GM21737 (cell line): ENCODE data around the gene SDC4.

Experiments
- ATAC-seq: cut with Tn5 transposase; IDR thresholded peaks from one replicate; pipeline ENCODE4 v1.9.1; 2021; ENCODE audit warnings: mild to moderate bottlenecking, moderate library complexity; ENCODE audit not compliant: unreplicated experiment

Gene SDC4

DNA sequence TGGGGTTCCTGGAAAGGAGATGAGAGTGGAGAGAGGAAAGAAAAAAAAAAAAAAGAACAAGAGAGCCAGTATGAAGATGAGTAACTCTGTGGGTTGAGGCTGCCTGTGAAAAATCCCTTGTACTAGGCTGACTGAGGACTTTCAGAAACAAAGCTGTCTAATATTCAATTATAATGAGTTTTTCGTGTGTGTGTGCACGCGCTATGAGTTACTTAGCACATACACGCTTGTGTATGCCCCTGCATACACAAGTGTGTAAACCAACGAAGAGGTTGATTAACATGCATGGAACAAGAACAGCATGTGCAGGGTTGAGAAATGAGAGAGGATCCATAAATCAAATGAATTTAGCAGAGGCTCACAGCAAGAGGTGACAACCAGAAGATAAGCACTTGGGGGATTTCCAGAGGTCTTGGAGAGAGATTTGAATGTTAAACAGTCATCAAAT, 46.4 kb downstream of the SDC4 start:
- ATAC-seq: no peak

- no peak for ATAC-seq
These were observed 47.3 kb downstream of the SDC4 start for GRCh38 chr20:45300961-45301360.

GRCh38 chr20:45299786-45300185, 48.4 kb downstream of the SDC4 start:
- no peak for ATAC-seq

- no peak for ATAC-seq
These were observed 50.3 kb downstream of the SDC4 start for GRCh38 chr20:45297786-45298497.

DNA sequence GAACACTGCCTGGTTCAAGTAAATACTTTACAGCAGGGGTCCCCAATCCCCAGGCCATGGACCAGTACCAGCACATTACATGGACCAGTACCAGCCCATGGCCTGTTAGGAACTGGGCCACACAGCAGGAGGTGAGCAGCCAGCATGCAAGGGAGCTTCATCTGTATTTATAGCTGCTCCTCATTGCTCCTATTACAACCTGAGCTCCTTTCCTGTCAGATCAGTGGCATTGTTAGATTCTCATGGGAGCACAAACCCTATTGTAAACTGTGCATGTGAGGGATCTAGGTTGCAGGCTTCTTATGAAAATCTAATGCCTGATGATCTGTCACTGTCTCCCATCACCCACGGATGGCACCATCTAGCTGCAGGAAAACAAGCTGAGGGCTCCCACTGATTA, 53.6 kb downstream of the SDC4 start:
- no peak for ATAC-seq

DNA sequence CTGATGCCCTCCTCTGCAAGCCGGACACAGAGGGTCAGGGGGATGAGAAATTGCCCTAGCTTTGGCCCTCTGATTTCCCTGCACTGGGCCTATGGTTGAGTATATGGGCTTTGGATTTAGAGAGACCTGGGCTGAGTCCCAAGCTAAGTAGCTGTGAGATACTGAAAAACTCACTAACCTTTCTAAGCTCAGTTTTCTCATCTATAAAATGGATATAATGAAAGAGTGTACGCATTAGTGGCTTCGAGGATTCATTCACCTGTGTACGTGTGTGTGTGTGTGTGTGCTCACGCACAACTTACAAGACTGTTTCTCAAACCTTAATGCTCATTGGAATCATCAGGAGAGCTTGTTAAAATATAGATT, 54.2 kb downstream of the SDC4 start:
- no peak for ATAC-seq

- ATAC-seq: no peak
These were observed 54.9 kb downstream of the SDC4 start for GRCh38 chr20:45293041-45294002.

- ATAC-seq: no peak
These were observed 55.9 kb downstream of the SDC4 start for GRCh38 chr20:45292343-45292742.

- no peak for ATAC-seq
These were observed 56.7 kb downstream of the SDC4 start for GRCh38 chr20:45291526-45291925.

- no peak for ATAC-seq
These were observed 57.4 kb downstream of the SDC4 start for GRCh38 chr20:45290677-45291355.

DNA sequence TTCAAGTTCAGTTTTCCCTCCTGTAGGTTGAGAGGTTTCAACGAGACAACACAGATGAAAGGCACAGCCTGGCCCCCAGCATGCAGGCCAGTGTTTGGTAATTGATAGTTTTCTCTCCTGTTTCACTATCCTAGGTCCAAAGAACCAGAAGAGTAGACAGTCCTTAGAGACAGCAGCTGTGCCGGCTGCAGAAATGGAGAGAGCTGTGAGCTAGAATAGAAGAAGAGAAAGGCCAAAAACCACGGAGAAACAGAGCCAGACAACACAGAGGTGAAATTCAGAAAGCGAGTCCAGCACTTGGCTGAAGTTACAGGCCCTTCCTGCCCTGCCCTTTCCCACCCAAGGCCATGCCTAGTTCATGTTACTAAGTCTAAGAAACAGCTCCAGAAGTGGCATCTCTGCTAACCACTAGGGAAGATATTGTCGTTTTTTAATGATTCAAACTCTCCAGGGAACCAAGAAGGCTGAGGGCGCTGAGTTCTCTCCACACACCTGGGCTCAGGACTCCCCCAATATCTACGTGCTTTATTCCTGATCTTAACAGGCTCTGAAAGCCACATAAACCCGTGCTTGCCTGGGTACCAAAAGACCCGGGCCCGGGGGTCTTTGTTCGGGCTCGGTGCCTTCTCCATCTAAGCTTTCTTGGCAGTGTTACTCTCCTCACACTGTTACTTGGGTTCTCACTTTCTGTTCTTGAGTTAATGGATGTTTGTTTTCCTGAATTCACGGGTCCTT, 58.1 kb downstream of the SDC4 start:
- no peak for ATAC-seq

- ATAC-seq: no peak
These were observed 59.4 kb downstream of the SDC4 start for GRCh38 chr20:45288860-45289259.

DNA sequence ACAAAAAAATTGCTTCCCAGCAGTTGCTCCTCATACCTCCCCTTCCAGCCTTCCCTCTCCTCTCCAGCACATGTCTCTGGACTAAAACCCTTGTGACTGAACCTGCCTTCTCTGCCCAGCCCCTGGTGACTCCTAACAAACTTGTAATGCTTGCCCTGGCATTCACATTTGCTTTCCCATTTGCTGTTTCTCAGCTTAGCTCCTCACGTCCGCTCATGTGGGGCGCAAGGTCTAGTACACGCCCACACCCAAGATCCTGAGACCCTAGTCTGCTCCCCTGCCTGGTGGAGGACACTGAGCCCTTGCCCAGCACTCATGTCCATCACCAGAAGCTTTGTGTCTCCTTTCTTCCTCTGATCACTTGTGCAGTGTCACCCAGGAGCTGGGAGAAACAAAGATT, 59.8 kb downstream of the SDC4 start:
- ATAC-seq: no peak

- no peak for ATAC-seq
These were observed 64.6 kb downstream of the SDC4 start for GRCh38 chr20:45283551-45284057.

DNA sequence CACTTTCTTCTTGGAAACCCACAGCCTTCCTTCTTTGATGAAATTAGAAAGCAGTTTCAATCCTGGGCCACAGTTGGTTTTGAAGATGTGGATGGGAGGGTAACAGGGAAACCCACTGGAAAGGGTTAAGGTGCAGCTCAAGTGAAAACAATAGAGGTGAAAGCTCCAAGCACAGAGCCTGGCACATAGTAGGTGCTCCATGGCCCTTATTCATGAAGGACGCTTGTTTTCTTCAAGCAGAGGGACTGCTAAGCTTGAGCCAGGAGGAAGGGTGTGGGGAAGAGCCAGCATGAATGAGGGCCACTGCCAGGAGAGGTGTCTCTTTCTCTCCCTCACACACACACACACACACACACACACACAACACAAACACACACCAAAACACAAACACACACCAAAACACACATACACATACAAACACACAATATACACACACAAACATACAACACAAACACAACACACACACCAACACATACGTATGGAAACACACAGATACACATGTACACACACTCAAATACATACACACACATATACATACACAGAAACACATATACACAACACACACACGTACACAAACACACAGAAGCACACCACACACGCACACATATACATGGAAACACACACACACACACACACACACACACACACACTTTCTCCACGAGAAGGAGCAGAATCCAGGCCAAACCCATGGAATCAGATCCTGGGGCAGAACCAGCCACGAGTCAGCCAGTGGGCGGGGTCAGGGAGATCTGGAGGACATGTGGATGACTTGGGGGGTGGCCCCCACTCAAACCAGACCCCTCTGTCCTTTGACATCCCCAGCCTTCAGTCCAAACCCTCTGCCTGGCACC, 65.3 kb downstream of the SDC4 start:
- no peak for ATAC-seq

DNA sequence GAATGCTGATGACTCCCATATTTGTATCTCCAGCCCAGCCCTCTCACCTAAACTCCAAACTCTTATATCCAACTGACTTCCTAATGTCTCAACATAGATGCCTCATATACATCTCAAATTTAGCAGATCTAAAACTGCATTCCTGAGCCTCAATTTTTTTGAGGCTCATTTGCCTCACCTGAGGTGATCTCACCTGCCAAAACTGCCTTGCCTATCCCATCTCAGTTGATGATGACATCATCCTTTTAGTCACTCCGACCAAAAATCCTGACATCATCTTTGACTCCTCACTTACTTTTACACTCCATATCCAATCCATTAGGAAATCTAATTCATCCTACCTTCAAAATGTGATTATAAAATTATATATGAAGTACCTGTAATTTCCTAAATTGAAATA, 68.2 kb downstream of the SDC4 start:
- no peak for ATAC-seq

- no peak for ATAC-seq
These were observed 72.9 kb downstream of the SDC4 start for GRCh38 chr20:45275338-45275737.
